Uterus (tissue), 4 donors: ENCODE results near the gene METTL2B. TPM values are rescaled to one million over a fixed set of nuclear protein-coding genes. Genes with fewer than 3 reads are reported as not detected.

ENCODE experiments used
- DNase-seq, 2 donors: peaks; one replicate each; pipeline ENCODE4 v3.0.0-alpha.2; 2019 to 2020
- H3K27ac ChIP-seq, 2 donors: fragments of 200-600 bp; sonication (generic); 1 replicate in 1 of 2; 2 replicates in 1 of 2; pipeline ENCODE4 v1.5.1; 2016 to 2018
- H3K27me3 ChIP-seq, 2 donors: fragments of 200-600 bp; sonication (generic); one replicate each; pipeline ENCODE4 v1.5.1; 2018 to 2019; ENCODE audit warnings: control low read depth in 1 of 2
- H3K36me3 ChIP-seq, 2 donors: fragments of 200-600 bp; sonication (generic); one replicate each; pipeline ENCODE4 v1.5.1; 2019; ENCODE audit warnings: control low read depth in 1 of 2
- H3K4me1 ChIP-seq, 2 donors: fragments of 200-600 bp; sonication (generic); one replicate each; pipeline ENCODE4 v1.5.1; 2018 to 2019; ENCODE audit warnings: control low read depth in 1 of 2
- H3K4me3 ChIP-seq, 2 donors: fragments of 200-600 bp; sonication (generic); 1 replicate in 1 of 2; 2 replicates in 1 of 2; pipeline ENCODE4 v1.5.1; 2018 to 2019; ENCODE audit warnings: mild to moderate bottlenecking in 1 of 2
- H3K9me3 ChIP-seq, 2 donors: fragments of 200-600 bp; sonication (generic); one replicate each; pipeline ENCODE4 v1.5.1; 2019; ENCODE audit warnings: control low read depth in 1 of 2
- CTCF ChIP-seq, 4 experiments: fragments of 200-600 bp in 2 of 4; fragments of 450-650 bp in 2 of 4; sonication (generic) in 2 of 4; IDR thresholded peaks; one replicate each; pipeline ENCODE4 v1.5.1; 2016 to 2019; ENCODE audit warnings: antibody characterized with exemption in 4 of 4, mild to moderate bottlenecking in 2 of 4, moderate library complexity in 1 of 4
- POLR2A ChIP-seq, 2 donors: fragments of 450-650 bp; IDR thresholded peaks; one replicate each; pipeline ENCODE4 v1.6.1; 2016; ENCODE audit warnings: antibody characterized with exemption in 2 of 2, mild to moderate bottlenecking in 1 of 2, moderate library complexity in 1 of 2
- intact Hi-C: fragments of 100-400 bp; cut with DNase I; formaldehyde crosslinking; loops from one replicate; pipeline ENCODE4 v1.15.1; 2023; ENCODE audit warnings: low total_unique reads
- total RNA-seq, 4 donors: library from RNA; depleted of rRNA in 3 of 4; stranded (reverse); fragments of >200 nt in 3 of 4; gene quantifications; one replicate each; pipeline versions ENCODE4 v1.1.0 to v1.2.4, GENCODE V29; 2014 to 2023
- donor health status: DM: yes; HTN: yes; CAD: no.

The METTL2B gene
- total RNA-seq, 4 donors from 2014 or later = 15.0 to 45.7 (median 26.5) TPM

GRCh38 chr7:128431754-128432153 lies 44.8 kb upstream of the METTL2B start:
- no peak for DNase-seq
- Histone ChIP-seq H3K9me3 (no peaks in the 10 kb centered on the region), H3K27ac (no peak overlapping the region), H3K27me3 (no peaks in the 10 kb centered on the region), H3K4me1 (no peaks in the 10 kb centered on the region), H3K4me3 (no peak overlapping the region), H3K36me3 (no peaks in the 10 kb centered on the region)
- TF ChIP-seq POLR2A (IDR thresholded peaks at IDR 0.05) (no peak), CTCF (IDR thresholded peaks at IDR 0.05) (no peak)
- intact Hi-C loops = no loop called here

- no peaks in the 10 kb centered on the region for H3K36me3 ChIP-seq
- H3K27me3 ChIP-seq = no peaks in the 10 kb centered on the region
- intact Hi-C loops = no loop called here
- no peak for TF ChIP-seq POLR2A (IDR thresholded peaks at IDR 0.05)
- TF ChIP-seq CTCF (IDR thresholded peaks at IDR 0.05) = no peak
- H3K27ac ChIP-seq = no peak overlapping the region
- no peak for DNase-seq
- no peak overlapping the region for H3K4me3 ChIP-seq
- no peaks in the 10 kb centered on the region for H3K9me3 ChIP-seq
- no peaks in the 10 kb centered on the region for H3K4me1 ChIP-seq
Observed at GRCh38 chr7:128434413-128435326, 41.9 kb upstream of the METTL2B start.

GRCh38 chr7:128435327-128435686 lies 41.2 kb upstream of the METTL2B start:
- TF ChIP-seq POLR2A (IDR thresholded peaks at IDR 0.05) = no peak
- TF ChIP-seq CTCF (IDR thresholded peaks at IDR 0.05) = no peak
- DNase-seq = no peak
- no peak overlapping the region for H3K4me3 ChIP-seq
- no peak overlapping the region for H3K27ac ChIP-seq
- H3K4me1 ChIP-seq = no peaks in the 10 kb centered on the region
- intact Hi-C loops = no loop called here
- H3K27me3 ChIP-seq = no peaks in the 10 kb centered on the region
- H3K36me3 ChIP-seq = no peaks in the 10 kb centered on the region
- no peaks in the 10 kb centered on the region for H3K9me3 ChIP-seq

GRCh38 chr7:128437426-128438332 lies 38.9 kb upstream of the METTL2B start:
- TF ChIP-seq CTCF (IDR thresholded peaks at IDR 0.05) (no peak), POLR2A (IDR thresholded peaks at IDR 0.05) (no peak)
- Histone ChIP-seq H3K27me3 (no peaks in the 10 kb centered on the region), H3K9me3 (no peaks in the 10 kb centered on the region), H3K4me3 (no peak overlapping the region), H3K36me3 (no peaks in the 10 kb centered on the region), H3K27ac (no peak overlapping the region), H3K4me1 (no peaks in the 10 kb centered on the region)
- intact Hi-C loops = no loop called here
- DNase-seq = no peak

GRCh38 chr7:128442356-128442755 lies 34.2 kb upstream of the METTL2B start:
- Histone ChIP-seq H3K27me3 (no peaks in the 10 kb centered on the region), H3K9me3 (no peaks in the 10 kb centered on the region), H3K4me1 (no peaks in the 10 kb centered on the region), H3K36me3 (no peaks in the 10 kb centered on the region), H3K27ac (no peak overlapping the region), H3K4me3 (no peak overlapping the region)
- no peak for DNase-seq
- TF ChIP-seq POLR2A (IDR thresholded peaks at IDR 0.05) = no peak
- TF ChIP-seq CTCF (IDR thresholded peaks at IDR 0.05) = no peak
- intact Hi-C loops = no loop called here
